MM.1S (cell line): ENCODE measurements around the gene TRAPPC12.

Source experiments
- EZH2 ChIP-seq: fragments of 300-600 bp; sonication (generic); optimal IDR thresholded peaks from 2 replicates; pipeline ENCODE3; 2017; ENCODE audit warnings: low read depth, mild to moderate bottlenecking, antibody characterized with exemption, low read length, mixed read lengths
- EZH2phosphoT487 ChIP-seq: fragments of 300-600 bp; sonication (generic); IDR thresholded peaks from 2 replicates; pipeline ENCODE4 v1.6.1; 2018; ENCODE audit warnings: antibody characterized with exemption, low read length
- TF ChIP-seq, protein P1 (sequence below): fragments of 300-600 bp; sonication (generic); IDR thresholded peaks from 2 replicates; pipeline ENCODE4 v1.5.1; 2016; ENCODE audit warnings: antibody characterized with exemption, low read length, mixed read lengths

DNA sequence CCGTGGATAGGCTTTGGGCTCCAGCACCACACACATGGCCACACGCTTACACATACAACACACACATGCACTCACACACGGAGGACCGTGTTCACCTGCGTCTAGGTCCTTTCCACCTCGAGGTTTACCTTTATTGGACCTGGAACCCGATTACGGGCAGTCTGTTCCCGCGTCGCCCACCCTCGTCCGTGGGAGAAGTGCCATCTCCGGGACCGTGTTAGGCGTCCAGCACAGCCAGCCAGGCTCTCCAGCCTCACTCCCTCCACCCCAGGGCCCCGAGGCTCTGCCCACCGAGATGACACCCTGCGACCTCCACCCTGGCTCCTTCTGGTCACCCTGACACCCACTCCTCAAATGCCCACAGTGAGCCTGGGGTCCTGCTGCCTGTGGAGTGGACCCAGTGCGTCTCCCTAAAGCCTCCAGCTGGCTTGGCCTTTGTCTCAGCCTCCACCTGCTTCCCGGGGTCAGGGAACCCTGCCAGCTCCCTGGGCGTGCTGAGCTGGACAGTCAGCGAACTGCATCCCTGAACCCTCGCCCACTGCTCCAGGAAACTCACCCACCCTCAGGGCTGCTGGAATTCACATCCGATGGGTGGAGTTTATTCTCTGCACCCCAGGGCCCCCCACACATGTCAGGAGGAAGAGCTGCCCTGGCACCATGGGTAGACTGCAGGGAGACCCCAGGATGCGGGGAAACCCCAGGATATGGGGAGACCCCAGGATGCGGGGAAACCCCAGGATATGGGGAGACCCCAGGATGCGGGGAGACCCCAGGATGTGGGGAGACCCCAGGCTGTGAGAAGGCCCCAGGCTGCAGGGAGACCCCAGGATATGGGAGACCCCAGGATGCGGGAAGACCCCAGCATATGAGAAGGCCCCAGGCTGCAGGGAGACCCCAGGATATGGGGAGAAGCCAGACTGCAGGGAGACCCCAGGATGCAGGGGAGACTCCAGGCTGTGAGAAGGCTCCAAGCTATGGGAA, 106.8 kb downstream of the TRAPPC12 start:
- TF ChIP-seq, protein P1, sequence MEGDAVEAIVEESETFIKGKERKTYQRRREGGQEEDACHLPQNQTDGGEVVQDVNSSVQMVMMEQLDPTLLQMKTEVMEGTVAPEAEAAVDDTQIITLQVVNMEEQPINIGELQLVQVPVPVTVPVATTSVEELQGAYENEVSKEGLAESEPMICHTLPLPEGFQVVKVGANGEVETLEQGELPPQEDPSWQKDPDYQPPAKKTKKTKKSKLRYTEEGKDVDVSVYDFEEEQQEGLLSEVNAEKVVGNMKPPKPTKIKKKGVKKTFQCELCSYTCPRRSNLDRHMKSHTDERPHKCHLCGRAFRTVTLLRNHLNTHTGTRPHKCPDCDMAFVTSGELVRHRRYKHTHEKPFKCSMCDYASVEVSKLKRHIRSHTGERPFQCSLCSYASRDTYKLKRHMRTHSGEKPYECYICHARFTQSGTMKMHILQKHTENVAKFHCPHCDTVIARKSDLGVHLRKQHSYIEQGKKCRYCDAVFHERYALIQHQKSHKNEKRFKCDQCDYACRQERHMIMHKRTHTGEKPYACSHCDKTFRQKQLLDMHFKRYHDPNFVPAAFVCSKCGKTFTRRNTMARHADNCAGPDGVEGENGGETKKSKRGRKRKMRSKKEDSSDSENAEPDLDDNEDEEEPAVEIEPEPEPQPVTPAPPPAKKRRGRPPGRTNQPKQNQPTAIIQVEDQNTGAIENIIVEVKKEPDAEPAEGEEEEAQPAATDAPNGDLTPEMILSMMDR = no peak
- TF ChIP-seq EZH2phosphoT487 (no peak), EZH2 (no peak)
